ENCODE results near the gene TMEM266. TPM values are rescaled to one million over a fixed set of nuclear protein-coding genes. Genes with fewer than 3 reads are reported as not detected.

The TMEM266 gene
- polyA plus RNA-seq, 3 donors: 0.04 to 3.7 TPM; not detected in 1

GRCh38 chr15:76062286-76062685 is 2.5 kb downstream of the TMEM266 start:
- WGBS, 3 donors: 50 to 65% (median 51%) methylated on average over 3 of the region's 3 CpGs
- no peak overlapping the region for H3K27ac ChIP-seq (ENCODE audit: low read depth, low read length)

DNA sequence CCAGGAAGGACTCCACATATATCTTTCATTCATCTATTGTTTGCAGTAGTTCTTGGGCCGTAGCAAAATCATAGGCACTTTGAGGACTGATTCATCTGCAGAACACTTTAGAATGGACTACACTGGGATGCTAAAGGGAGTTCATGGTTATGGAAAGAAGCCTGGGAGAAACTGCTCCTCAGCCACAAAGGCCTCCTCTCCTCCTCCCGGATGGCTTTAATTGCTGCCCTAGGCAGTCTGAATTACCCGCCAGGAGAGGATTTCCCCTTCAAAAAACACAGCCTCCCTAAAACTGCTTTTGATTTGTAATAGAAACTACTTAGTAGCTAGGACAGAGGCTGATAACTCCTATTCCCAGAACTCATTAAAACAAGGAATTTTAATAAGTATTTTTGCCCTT is 4.6 kb downstream of the TMEM266 start:
- H3K27ac ChIP-seq (ENCODE audit: low read depth, low read length): no peak overlapping the region
- WGBS, 3 donors: 67 to 79% (median 73%) methylated on average over 3 of the region's 3 CpGs

GRCh38 chr15:76065245-76065644 is 5.5 kb downstream of the TMEM266 start:
- H3K27ac ChIP-seq (ENCODE audit: low read depth, low read length): no peak overlapping the region
- 24 to 56% (median 34%) methylated on average over 6 of the region's 6 CpGs for WGBS, 3 donors

GRCh38 chr15:76065793-76066192 is 6.0 kb downstream of the TMEM266 start:
- H3K27ac ChIP-seq (ENCODE audit: low read depth, low read length): no peak overlapping the region
- WGBS, 3 donors: 52 to 73% (median 59%) methylated on average over 5 of the region's 5 CpGs

GRCh38 chr15:76070192-76070591 is 10.4 kb downstream of the TMEM266 start:
- H3K27ac ChIP-seq (ENCODE audit: low read depth, low read length): no peak overlapping the region

DNA sequence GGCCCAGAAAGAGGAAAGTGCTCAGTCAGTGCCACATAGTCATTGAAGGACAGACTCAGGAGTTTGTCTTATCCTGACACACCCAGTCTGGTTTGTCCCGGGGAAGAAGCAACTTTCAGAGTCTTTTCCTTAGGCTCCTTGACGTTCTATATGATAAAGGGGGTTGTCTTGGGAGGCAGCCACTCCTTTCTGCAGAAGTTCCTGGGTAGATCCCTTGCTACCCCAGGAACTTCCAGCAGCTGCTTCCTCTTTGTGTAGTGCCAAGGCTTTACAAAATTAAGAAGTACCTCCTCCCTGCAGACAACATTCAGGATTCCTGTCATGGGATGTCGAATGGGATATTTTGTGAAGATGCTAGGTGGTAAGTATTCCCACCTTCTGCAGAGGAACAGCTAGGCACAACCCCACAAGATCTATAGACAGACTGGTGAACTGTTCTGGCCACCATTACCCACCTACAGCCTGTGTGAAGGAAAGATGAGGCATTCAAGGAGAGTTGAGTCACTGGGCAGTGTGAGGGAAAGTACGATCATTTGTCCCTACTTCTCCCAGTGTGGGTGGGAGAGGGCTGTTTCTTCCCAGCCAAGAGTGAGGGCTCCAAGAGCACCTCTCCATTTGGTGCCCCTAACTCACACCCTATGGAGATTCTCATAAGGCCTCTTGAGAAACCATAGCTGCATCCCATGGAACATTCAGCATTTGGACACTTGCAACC is 11.3 kb downstream of the TMEM266 start:
- no peak overlapping the region for H3K27ac ChIP-seq (ENCODE audit: low read depth, low read length)
- WGBS, 3 donors: 68 to 78% (median 74%) methylated on average over 4 of the region's 4 CpGs

GRCh38 chr15:76071806-76072205 is 12.0 kb downstream of the TMEM266 start:
- 67 to 82% (median 69%) methylated on average over 7 of the region's 7 CpGs for WGBS, 3 donors
- no peak overlapping the region for H3K27ac ChIP-seq (ENCODE audit: low read depth, low read length)

DNA sequence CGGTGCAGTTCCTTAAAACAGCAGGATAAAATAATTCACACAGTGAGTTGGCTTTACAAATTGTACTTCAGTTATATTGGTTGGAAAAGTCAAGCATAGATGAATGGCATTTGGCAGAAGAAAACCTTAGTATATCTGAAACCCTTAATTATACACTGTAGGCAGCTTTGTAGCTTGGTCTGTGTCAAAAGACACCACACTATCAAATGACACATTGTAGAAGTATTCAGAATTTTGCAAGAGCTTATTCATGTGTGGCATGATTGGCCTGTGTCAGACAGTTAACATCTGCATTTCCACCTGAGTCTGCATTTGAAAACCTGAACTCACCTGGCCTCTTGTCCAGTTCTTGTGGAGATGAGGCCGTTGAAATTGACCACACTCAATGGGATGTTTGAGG is 13.8 kb downstream of the TMEM266 start:
- 75 to 80% (median 77%) methylated on average over 2 of the region's 2 CpGs for WGBS, 3 donors
- no peak overlapping the region for H3K27ac ChIP-seq (ENCODE audit: low read depth, low read length)

- no peak overlapping the region for H3K27ac ChIP-seq (ENCODE audit: low read depth, low read length)
Measured at GRCh38 chr15:76075046-76075445, 15.3 kb downstream of the TMEM266 start.

DNA sequence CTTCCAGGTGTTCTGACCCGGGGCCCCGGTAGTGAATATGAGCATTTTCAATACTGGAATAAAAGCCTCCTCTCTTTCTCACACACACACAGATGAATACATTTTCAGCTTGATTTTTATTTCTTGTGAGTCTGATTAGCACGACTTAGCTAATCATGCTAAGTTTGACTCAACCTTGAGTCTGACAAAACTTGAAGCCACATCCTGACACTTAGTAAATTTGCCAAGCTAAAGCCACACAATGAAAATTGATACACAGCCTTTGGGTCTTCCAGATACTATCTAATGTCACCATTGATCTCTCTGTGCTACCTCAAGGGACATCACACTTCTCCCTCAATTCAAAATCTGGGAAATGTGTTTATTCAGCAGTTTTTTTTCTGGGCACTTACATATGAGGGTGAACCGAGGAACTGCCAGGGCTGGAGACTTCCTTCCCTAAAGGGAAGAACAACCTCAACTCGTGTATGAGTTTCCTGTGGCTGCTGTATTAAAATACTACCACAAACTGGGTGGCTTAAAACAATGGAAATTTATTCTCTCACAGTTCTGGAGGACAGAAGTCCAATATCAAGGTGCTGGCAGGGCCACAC is 18.6 kb downstream of the TMEM266 start:
- no peak overlapping the region for H3K27ac ChIP-seq (ENCODE audit: low read depth, low read length)
- 54 to 65% (median 60%) methylated on average over 5 of the region's 5 CpGs for WGBS, 3 donors

DNA sequence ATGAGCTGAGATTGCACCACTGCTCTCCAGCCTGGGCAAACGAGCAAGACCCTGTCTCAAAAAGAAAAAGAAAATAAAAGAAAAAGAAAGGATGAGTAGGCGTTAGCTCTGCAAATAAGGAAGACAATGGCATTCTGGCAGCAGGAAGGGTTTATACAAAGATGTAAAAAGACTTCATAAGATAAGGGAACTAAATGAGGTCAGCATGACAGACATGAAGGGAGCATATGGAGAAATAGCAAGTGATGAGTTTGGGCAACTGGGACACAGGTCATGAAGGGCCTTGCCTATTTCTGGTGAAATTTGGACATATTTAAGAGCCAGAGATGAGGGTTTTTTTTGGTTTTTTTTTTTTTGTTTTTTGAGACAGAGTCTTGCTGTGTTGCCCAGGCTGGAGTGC is 24.5 kb downstream of the TMEM266 start:
- no peak overlapping the region for H3K27ac ChIP-seq (ENCODE audit: low read depth, low read length)
- whole genome bisulfite sequencing, 3 donors: 54 to 91% (median 67%) methylated on average over 2 of the region's 2 CpGs

GRCh38 chr15:76098685-76099084 is 38.9 kb downstream of the TMEM266 start:
- 23 to 39% (median 30%) methylated on average over 3 of the region's 3 CpGs for WGBS, 3 donors
- no peak overlapping the region for H3K27ac ChIP-seq (ENCODE audit: low read depth, low read length)

- 79 to 93% (median 89%) methylated on average over 8 of the region's 8 CpGs for WGBS, 3 donors
Measured at GRCh38 chr15:76099388-76099787, 39.6 kb downstream of the TMEM266 start.

DNA sequence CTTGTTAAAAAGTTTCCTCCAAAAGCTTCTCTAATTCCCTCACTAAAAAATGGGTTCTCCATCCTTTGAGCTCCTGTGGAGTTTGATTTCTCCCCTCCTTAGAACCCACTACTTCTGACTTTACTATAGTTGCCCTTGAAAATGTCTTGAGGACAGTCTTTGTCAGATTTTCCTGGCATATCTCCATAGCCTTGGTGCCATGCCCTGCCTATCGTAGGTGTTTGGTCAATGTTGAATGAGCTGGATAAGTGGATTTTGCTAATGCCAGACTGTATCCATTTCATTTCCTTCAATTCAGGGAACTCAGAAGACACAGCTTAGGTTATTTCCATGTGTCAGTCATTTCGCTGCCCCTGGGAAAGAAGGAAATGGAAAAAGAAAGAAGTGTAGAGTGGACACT is 40.6 kb downstream of the TMEM266 start:
- whole genome bisulfite sequencing, 3 donors: 66 to 88% (median 81%) methylated on average over 2 of the region's 2 CpGs

More at GRCh38 chr15:76099388-76099787, 39.6 kb downstream of the TMEM266 start:
- H3K27ac ChIP-seq (ENCODE audit: low read depth, low read length): no peak overlapping the region

GRCh38 chr15:76101655-76102054 is 41.9 kb downstream of the TMEM266 start:
- H3K27ac ChIP-seq (ENCODE audit: low read depth, low read length): no peak overlapping the region
- 81 to 85% (median 82%) methylated on average over 5 of the region's 5 CpGs for WGBS, 3 donors

More for the DNA sequence above, 40.6 kb downstream of the TMEM266 start:
- no peak overlapping the region for H3K27ac ChIP-seq (ENCODE audit: low read depth, low read length)

GRCh38 chr15:76105391-76105790 is 45.6 kb downstream of the TMEM266 start:
- WGBS, 3 donors: 79 to 85% (median 81%) methylated on average over 3 of the region's 3 CpGs
- no peak overlapping the region for H3K27ac ChIP-seq (ENCODE audit: low read depth, low read length)

- 80 to 83% (median 80%) methylated on average over 6 of the region's 6 CpGs for WGBS, 3 donors
Measured at GRCh38 chr15:76105911-76106310, 46.1 kb downstream of the TMEM266 start.

DNA sequence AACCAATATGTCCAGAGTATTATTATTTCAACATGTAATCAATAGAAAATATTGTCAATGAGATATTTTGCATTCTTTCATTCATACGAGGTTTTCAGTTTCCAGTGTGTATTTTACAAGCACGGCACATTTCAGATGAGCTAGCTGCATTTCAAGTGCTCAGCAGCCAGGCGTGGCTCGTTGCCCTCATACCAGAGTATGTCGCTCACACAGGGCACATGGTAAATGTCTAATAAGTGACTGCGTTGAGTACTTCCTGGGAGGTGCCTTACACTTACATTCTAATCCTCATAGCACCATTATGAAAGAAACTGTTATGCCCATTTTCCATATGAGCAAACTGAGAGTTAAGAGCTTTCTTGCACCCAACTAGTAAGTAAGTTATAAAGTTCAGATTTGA is 47.4 kb downstream of the TMEM266 start:
- 78 to 82% (median 79%) methylated on average over 6 of the region's 6 CpGs for WGBS, 3 donors

More at GRCh38 chr15:76105911-76106310, 46.1 kb downstream of the TMEM266 start:
- no peak overlapping the region for H3K27ac ChIP-seq (ENCODE audit: low read depth, low read length)

DNA sequence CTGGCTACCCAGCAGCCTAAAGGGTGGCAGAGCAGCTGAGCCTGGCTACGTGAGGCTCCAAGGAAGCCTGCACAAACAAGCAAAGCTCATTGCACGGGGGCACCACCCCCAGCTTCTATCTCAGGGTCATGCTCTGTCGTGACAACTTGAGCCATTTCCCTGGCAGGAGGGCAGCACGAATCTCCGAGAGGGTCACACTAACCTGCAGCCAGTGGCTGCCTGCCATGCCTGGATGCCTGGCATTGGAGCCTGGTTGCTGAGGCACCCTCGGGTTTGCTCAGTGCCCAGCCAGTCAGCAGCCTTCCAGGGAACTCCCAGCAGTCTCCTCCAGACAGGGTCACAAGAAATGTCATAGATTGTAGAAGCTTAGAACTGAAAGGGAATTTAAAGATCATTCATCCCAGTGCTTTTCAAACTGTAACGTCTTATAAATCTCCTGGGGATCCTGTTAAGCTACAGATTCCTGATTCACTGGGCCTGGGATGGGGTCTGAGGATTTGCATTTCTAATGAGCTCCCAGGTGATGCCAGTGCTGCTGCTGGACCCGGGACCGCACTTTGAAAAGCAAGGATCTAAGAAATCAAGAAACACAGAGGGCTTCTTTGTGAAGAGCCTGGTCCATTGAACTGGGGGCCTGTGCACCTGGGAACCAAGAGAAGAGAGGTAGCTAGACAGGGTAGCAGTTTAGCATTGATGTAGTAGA is 48.4 kb downstream of the TMEM266 start:
- H3K27ac ChIP-seq (ENCODE audit: low read depth, low read length): no peak overlapping the region
- 27 to 55% (median 47%) methylated on average over 9 of the region's 9 CpGs for WGBS, 3 donors

More for the DNA sequence above, 47.4 kb downstream of the TMEM266 start:
- H3K27ac ChIP-seq (ENCODE audit: low read depth, low read length): no peak overlapping the region
